Trophoblast cell (in vitro differentiated cells and primary cell): ENCODE data around the gene SARM1.

Experiments
- DNase-seq, 2 donors: peaks; one replicate each; pipeline ENCODE4 v3.0.0-alpha.2; 2016
- H2AFZ ChIP-seq: 2 replicates; pipeline ENCODE4 v1.6.1; 2013; ENCODE audit warnings: low read length, moderate library complexity, mild to moderate bottlenecking; ENCODE audit not compliant: insufficient read depth, poor library complexity
- H2AK5ac ChIP-seq: 2 replicates; pipeline ENCODE4 v1.6.1; 2013; ENCODE audit warnings: mild to moderate bottlenecking, low read length
- H2BK120ac ChIP-seq: 2 replicates; pipeline ENCODE4 v1.6.1; 2013; ENCODE audit warnings: low read length, mild to moderate bottlenecking, moderate library complexity; ENCODE audit not compliant: insufficient read depth, poor library complexity
- H2BK12ac ChIP-seq: 2 replicates; pipeline ENCODE4 v1.6.1; 2013; ENCODE audit warnings: mild to moderate bottlenecking, low read length, moderate library complexity
- H2BK5ac ChIP-seq: 2 replicates; pipeline ENCODE4 v1.6.1; 2013; ENCODE audit warnings: low read length, low read depth, moderate library complexity, mild to moderate bottlenecking; ENCODE audit not compliant: poor library complexity
- H3K14ac ChIP-seq: 2 replicates; pipeline ENCODE4 v1.6.1; 2013; ENCODE audit warnings: mild to moderate bottlenecking, low read length
- H3K18ac ChIP-seq: 2 replicates; pipeline ENCODE4 v1.6.1; 2013; ENCODE audit warnings: mild to moderate bottlenecking, low read length
- H3K23ac ChIP-seq: 2 replicates; pipeline ENCODE4 v1.6.1; 2013; ENCODE audit warnings: low read length
- H3K27ac ChIP-seq: 2 replicates; pipeline ENCODE4 v1.5.1; 2013; ENCODE audit warnings: low read depth, mild to moderate bottlenecking, inconsistent platforms, low read length, moderate library complexity
- H3K27me3 ChIP-seq: 2 replicates; pipeline ENCODE4 v1.6.1; 2013; ENCODE audit warnings: inconsistent platforms, mild to moderate bottlenecking, low read length, moderate library complexity; ENCODE audit not compliant: insufficient read depth
- H3K36me3 ChIP-seq, 2 experiments: 1 replicate in 1 of 2; 2 replicates in 1 of 2; pipeline ENCODE4 v1.6.1; 2013; ENCODE audit warnings: low read length in 2 of 2, mild to moderate bottlenecking in 2 of 2, moderate library complexity in 1 of 2; ENCODE audit not compliant: insufficient read depth in 2 of 2, control insufficient read depth in 1 of 2
- H3K4ac ChIP-seq: 2 replicates; pipeline ENCODE4 v1.6.1; 2013; ENCODE audit warnings: low read depth, mild to moderate bottlenecking, low read length, moderate library complexity
- H3K4me1 ChIP-seq, 2 experiments: 1 replicate in 1 of 2; 2 replicates in 1 of 2; pipeline ENCODE4 v1.6.1; 2013; ENCODE audit warnings: low read length in 2 of 2, mild to moderate bottlenecking in 2 of 2, moderate library complexity in 1 of 2; ENCODE audit not compliant: insufficient read depth in 2 of 2, control insufficient read depth in 1 of 2
- H3K4me2 ChIP-seq: 2 replicates; pipeline ENCODE4 v1.6.1; 2013; ENCODE audit warnings: inconsistent platforms, mild to moderate bottlenecking, low read length, moderate library complexity
- H3K4me3 ChIP-seq: 2 replicates; pipeline ENCODE4 v1.5.1; 2013; ENCODE audit warnings: mild to moderate bottlenecking, low read depth, low read length, inconsistent platforms
- H3K79me1 ChIP-seq: one replicate; pipeline ENCODE4 v1.6.1; 2013; ENCODE audit warnings: low read length
- H3K79me2 ChIP-seq: 2 replicates; pipeline ENCODE4 v1.6.1; 2013; ENCODE audit warnings: low read length, mild to moderate bottlenecking; ENCODE audit not compliant: control insufficient read depth, insufficient read depth, poor library complexity
- H3K9ac ChIP-seq: 2 replicates; pipeline ENCODE4 v1.6.1; 2013; ENCODE audit warnings: mild to moderate bottlenecking, low read length
- H3K9me3 ChIP-seq: 2 replicates; pipeline ENCODE4 v1.6.1; 2013; ENCODE audit warnings: low read depth, mild to moderate bottlenecking, control low read depth, inconsistent platforms, low read length; ENCODE audit not compliant: insufficient read depth
- H4K12ac ChIP-seq: 2 replicates; pipeline ENCODE4 v1.6.1; 2013; ENCODE audit warnings: low read depth, mild to moderate bottlenecking, low read length, moderate library complexity
- H4K8ac ChIP-seq: 2 replicates; pipeline ENCODE4 v1.6.1; 2013; ENCODE audit warnings: low read depth, mild to moderate bottlenecking, low read length, moderate library complexity
- H4K91ac ChIP-seq: one replicate; pipeline ENCODE4 v1.6.1; 2013; ENCODE audit warnings: low read depth, mild to moderate bottlenecking, low read length, moderate library complexity
- WGBS: extraction: QIAGEN DNeasy Blood & Tissue Kit; methylation state at CpG from one replicate; pipeline ENCODE4 v1.1.7; 2013; ENCODE audit warnings: missing lambda C conversion rate; ENCODE audit not compliant: insufficient read length, insufficient coverage; ENCODE audit errors: extremely low coverage; 5-methylcytosine and 5-hydroxymethylcytosine counted together

Gene SARM1

DNA sequence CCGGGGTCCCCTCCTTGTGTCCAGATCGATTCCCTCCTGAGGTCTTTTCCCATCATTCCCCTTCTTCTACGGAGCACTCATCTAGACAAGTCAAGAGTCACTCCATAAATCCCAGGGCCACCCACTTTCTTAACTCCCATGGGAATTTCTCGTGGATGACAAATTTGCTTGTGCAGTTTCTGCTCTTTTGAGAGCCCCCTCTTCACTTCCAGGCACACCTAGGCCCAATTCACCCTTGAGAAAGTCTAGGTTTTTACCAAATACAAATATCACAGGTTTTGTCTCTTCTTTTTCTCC lies 13.6 kb upstream of the SARM1 start:
- Histone ChIP-seq H3K18ac (peak overlapping the region; percentile 82), H3K79me2 (peaks cover 10% of the 10 kb centered on the region), H3K23ac (no peak overlapping the region), H2BK12ac (no peak overlapping the region), H3K4me2 (peak overlapping the region; percentile 81), H2BK120ac (no peak overlapping the region), H4K8ac (peak overlapping the region; percentile 99), H4K91ac (peak overlapping the region; percentile 88), H3K4me3 (peak overlapping the region; percentile 96), H3K4me1 (peaks cover 0 to 9% of the 10 kb centered on the region in 2 experiments), H4K12ac (peak overlapping the region; percentile 92), H3K9ac (peak overlapping the region; percentile 94), H3K79me1 (peaks cover 9% of the 10 kb centered on the region), H3K9me3 (no peaks in the 10 kb centered on the region), H3K27ac (no peak overlapping the region), H3K27me3 (no peaks in the 10 kb centered on the region), H2BK5ac (no peak overlapping the region), H2AK5ac (peak overlapping the region; percentile 65), H3K4ac (peak overlapping the region; percentile 75), H2AFZ (peak overlapping the region; percentile 89), H3K36me3 (peaks cover 33 to 43% of the 10 kb centered on the region in 2 experiments), H3K14ac (peak overlapping the region; percentile 88)
- no CpG with 5 or more reads among the region's 4 CpGs for whole genome bisulfite sequencing
- no peak for DNase-seq

DNA sequence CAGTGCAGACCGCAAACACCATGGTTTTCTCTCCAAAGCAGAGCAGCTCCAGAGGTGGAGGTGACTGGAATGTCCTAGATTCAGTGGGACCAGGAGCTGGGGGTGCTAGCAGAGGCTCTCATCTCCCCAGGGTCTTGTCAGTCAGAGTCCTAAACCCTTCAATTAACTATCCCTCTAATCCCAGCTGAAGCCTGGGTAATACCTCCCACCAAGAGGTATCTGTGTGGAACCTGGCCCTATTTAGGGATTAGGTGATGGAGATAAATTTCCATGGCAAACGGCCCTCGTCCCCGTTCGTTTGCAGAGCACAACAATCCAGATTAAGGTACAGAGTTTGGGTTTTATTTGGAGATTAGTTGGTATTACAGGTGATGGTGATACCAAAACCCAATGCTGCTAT lies 8.3 kb upstream of the SARM1 start:
- Histone ChIP-seq H4K8ac (no peak overlapping the region), H3K79me1 (no peaks in the 10 kb centered on the region), H3K79me2 (no peaks in the 10 kb centered on the region), H2BK5ac (no peak overlapping the region), H3K27ac (no peak overlapping the region), H3K23ac (no peak overlapping the region), H3K14ac (no peak overlapping the region), H3K4ac (no peak overlapping the region), H2AFZ (no peak overlapping the region), H3K4me2 (no peak overlapping the region), H4K12ac (no peak overlapping the region), H2BK12ac (no peak overlapping the region), H3K18ac (no peak overlapping the region), H2AK5ac (no peak overlapping the region), H3K4me3 (no peak overlapping the region), H3K9me3 (no peaks in the 10 kb centered on the region), H4K91ac (no peak overlapping the region), H2BK120ac (no peak overlapping the region), H3K27me3 (no peaks in the 10 kb centered on the region), H3K4me1 (peaks cover 0 to 1% of the 10 kb centered on the region in 2 experiments), H3K9ac (no peak overlapping the region), H3K36me3 (peaks cover 25 to 46% of the 10 kb centered on the region in 2 experiments)
- no CpG with 5 or more reads among the region's 5 CpGs for WGBS
- DNase-seq, result no peak

DNA sequence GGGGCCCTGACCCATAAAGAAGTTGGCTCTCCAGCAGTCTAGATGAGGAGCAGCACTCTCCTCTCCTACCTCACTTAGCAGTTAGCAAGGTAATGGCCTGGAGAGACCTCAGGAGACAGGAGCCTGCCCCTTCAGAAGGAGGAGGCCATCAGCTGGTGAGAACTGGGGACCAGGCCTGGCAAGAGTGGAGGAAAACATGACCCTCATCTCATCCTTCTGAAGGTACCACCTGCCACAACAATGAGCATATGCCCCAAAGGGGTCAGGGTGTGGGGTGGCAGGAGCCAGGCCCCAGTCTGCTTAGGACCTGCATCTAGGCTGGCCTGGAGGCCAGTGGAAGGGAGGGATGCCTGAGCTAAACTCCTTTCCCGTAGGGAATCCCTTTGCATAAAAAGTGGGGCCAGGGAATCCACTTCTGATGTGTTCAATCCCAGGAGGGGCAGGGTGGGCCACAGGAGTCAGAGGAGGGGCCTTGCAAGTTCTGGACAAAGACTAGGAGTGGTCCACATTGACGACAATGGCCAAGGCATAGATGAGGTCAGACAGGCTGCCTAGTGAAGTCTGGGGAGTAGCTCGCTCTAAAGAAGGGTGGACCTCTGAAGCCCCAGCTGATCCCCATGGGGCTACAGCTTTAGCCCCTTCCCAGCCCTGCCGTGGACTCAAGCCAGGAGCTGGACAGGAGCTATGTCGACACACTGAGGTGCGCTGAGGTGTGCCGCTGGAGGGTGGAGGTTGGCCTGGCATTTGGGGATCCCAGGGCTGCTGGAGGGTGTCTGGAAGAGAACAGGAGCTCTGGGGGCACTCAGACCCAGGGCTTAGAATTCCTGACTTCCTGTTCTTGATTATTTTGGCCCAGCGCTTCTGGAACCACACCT lies 7.5 kb upstream of the SARM1 start:
- H3K18ac ChIP-seq, result no peak overlapping the region
- H3K79me2 ChIP-seq, result no peaks in the 10 kb centered on the region
- no peak overlapping the region for H3K9ac ChIP-seq
- no CpG with 5 or more reads among the region's 8 CpGs for WGBS
- no peaks in the 10 kb centered on the region for H3K79me1 ChIP-seq
- no peak overlapping the region for H4K8ac ChIP-seq
- H3K23ac ChIP-seq, result no peak overlapping the region
- H2BK120ac ChIP-seq, result no peak overlapping the region
- no peaks in the 10 kb centered on the region for H3K4me1 ChIP-seq
- no peaks in the 10 kb centered on the region for H3K9me3 ChIP-seq
- no peak overlapping the region for H3K4me2 ChIP-seq
- H2BK12ac ChIP-seq, result no peak overlapping the region
- no peak overlapping the region for H4K91ac ChIP-seq
- H3K14ac ChIP-seq, result no peak overlapping the region
- no peak overlapping the region for H4K12ac ChIP-seq
- DNase-seq, result no peak
- H3K4ac ChIP-seq, result no peak overlapping the region
- no peak overlapping the region for H2AK5ac ChIP-seq
- no peak overlapping the region for H2AFZ ChIP-seq
- peak overlapping the region; percentile 37 for H3K4me3 ChIP-seq
- no peaks in the 10 kb centered on the region for H3K27me3 ChIP-seq
- H3K36me3 ChIP-seq, result peaks cover 25 to 46% of the 10 kb centered on the region in 2 experiments
- no peak overlapping the region for H3K27ac ChIP-seq
- H2BK5ac ChIP-seq, result no peak overlapping the region

DNA sequence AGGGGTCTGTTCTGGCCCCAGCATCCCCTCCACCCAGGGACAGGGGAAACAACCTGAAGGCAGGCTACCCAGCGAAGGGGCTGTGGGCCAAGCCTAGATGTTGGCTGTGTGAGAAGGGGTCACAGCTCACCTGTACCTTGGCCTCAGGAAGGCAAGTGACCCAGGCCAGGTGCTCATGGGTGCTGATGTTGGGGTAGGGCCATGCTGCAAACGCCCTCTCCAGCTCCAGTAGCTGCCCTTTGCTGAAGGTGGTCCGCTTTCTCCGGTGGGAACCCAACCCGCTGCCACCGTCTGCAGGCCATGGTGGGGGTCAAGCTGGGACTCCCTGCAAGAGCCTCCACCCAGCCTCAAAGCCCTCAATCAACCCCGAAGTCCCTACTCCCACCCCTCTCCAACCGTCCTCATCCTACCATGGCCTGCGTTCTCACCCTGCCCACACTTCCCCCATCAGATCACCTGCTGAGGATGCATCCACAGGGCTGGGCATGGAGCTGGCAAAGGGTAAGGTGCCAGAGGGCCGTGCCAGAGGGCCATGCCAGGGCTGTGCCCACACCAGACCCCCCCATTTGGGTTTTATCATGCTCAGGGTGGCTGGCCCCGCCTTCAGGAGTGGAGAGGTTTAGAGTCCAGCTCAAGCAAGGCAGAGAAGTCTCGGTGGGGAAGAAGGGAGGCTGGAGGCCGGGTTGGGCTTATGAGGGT lies 6.7 kb upstream of the SARM1 start, which contains the start of gene SEBOX:
TSS of gene SEBOX (minus strand) at position 535 of the 699 bp plus-strand sequence. CDS start at position 487, 48 bp downstream.
- H3K79me1 ChIP-seq, result no peaks in the 10 kb centered on the region
- H3K18ac ChIP-seq, result no peak within 1 kb of the TSS
- no peak within 1 kb of the TSS for H2BK5ac ChIP-seq
- peaks cover 21 to 42% of the 10 kb centered on the region in 2 experiments for H3K36me3 ChIP-seq
- no peak within 1 kb of the TSS for H3K27ac ChIP-seq
- H3K9me3 ChIP-seq, result no peaks in the 10 kb centered on the region
- no peak within 1 kb of the TSS for H3K4me2 ChIP-seq
- no peak within 1 kb of the TSS for H2BK12ac ChIP-seq
- H4K91ac ChIP-seq, result no peak within 1 kb of the TSS
- no peak within 1 kb of the TSS for H3K23ac ChIP-seq
- no peak within 1 kb of the TSS for H3K14ac ChIP-seq
- H3K4ac ChIP-seq, result no peak within 1 kb of the TSS
- H2AFZ ChIP-seq, result no peak within 1 kb of the TSS
- peak within 1 kb of the TSS; percentile 15 for H3K9ac ChIP-seq
- DNase-seq, result no peak
- H3K79me2 ChIP-seq, result no peaks in the 10 kb centered on the region
- WGBS, result no CpG with 5 or more reads among the region's 13 CpGs
- no peak within 1 kb of the TSS for H2AK5ac ChIP-seq
- H4K8ac ChIP-seq, result no peak within 1 kb of the TSS
- no peaks in the 10 kb centered on the region for H3K27me3 ChIP-seq
- H3K4me1 ChIP-seq, result peaks cover 2 to 3% of the 10 kb centered on the region in 2 experiments
- no peak within 1 kb of the TSS for H2BK120ac ChIP-seq
- H3K4me3 ChIP-seq, result peak within 1 kb of the TSS; percentile 37
- H4K12ac ChIP-seq, result no peak within 1 kb of the TSS
